ENCODE data around the gene HOXA4.

HOXA4 gene

GRCh38 chr7:27098578-27099451 is 31.7 kb downstream of the HOXA4 start:
- H3K27me3 ChIP-seq (replicated peaks; ENCODE audit: control insufficient read depth, insufficient read depth, low read length), result no peaks in the 10 kb centered on the region
- no peaks in the 10 kb centered on the region for H3K36me3 ChIP-seq (ENCODE audit: control insufficient read depth, insufficient read depth, low read length)
- no peak overlapping the region for H3K4me3 ChIP-seq (replicated peaks; ENCODE audit: low read depth, low read length)
- no peak for DNase-seq (ENCODE audit: extremely low read depth, insufficient read length)
- no peak for TF ChIP-seq CTCF (IDR thresholded peaks at IDR 0.05; ENCODE audit: insufficient read depth, low read length, poor library complexity, severe bottlenecking)

GRCh38 chr7:27097686-27098577 is 32.6 kb downstream of the HOXA4 start:
- no peak overlapping the region for H3K4me3 ChIP-seq (replicated peaks; ENCODE audit: low read depth, low read length)
- TF ChIP-seq CTCF (IDR thresholded peaks at IDR 0.05; ENCODE audit: insufficient read depth, low read length, poor library complexity, severe bottlenecking), result no peak
- DNase-seq (ENCODE audit: extremely low read depth, insufficient read length), result no peak

GRCh38 chr7:27096768-27097514 is 33.6 kb downstream of the HOXA4 start:
- peak overlapping the region; percentile 66 for H3K4me3 ChIP-seq (replicated peaks; ENCODE audit: low read depth, low read length)
- DNase-seq (ENCODE audit: extremely low read depth, insufficient read length), result no peak
- H3K36me3 ChIP-seq (ENCODE audit: control insufficient read depth, insufficient read depth, low read length), result no peaks in the 10 kb centered on the region
- TF ChIP-seq CTCF (IDR thresholded peaks at IDR 0.05; ENCODE audit: insufficient read depth, low read length, poor library complexity, severe bottlenecking), result no peak
- no peaks in the 10 kb centered on the region for H3K27me3 ChIP-seq (replicated peaks; ENCODE audit: control insufficient read depth, insufficient read depth, low read length)

More at GRCh38 chr7:27097686-27098577, 32.6 kb downstream of the HOXA4 start:
- Histone ChIP-seq H3K36me3 (ENCODE audit: control insufficient read depth, insufficient read depth, low read length) (no peaks in the 10 kb centered on the region), H3K27me3 (replicated peaks; ENCODE audit: control insufficient read depth, insufficient read depth, low read length) (no peaks in the 10 kb centered on the region)

- Histone ChIP-seq H3K4me3 (replicated peaks; ENCODE audit: low read depth, low read length) (peak within 1 kb of the TSS; percentile 66), H3K36me3 (ENCODE audit: control insufficient read depth, insufficient read depth, low read length) (no peaks in the 10 kb centered on the region), H3K27me3 (replicated peaks; ENCODE audit: control insufficient read depth, insufficient read depth, low read length) (no peaks in the 10 kb centered on the region)
- DNase-seq (ENCODE audit: extremely low read depth, insufficient read length), result peak; percentile 85
- peak; percentile 7 for TF ChIP-seq CTCF (IDR thresholded peaks at IDR 0.05; ENCODE audit: insufficient read depth, low read length, poor library complexity, severe bottlenecking)
These were observed 34.4 kb downstream of the HOXA4 start, which contains the start of gene HOXA1 for GRCh38 chr7:27095897-27096767. HOXA1 (minus strand) TSS chr7:27096000; CDS start chr7:27095912, 88 bp downstream.
